ENCODE measurements around the gene CHST7. TPM values are rescaled to one million over a fixed set of nuclear protein-coding genes. Genes with fewer than 3 reads are reported as not detected.
"Not testable (repeated sequence)": the region's sequence is repeated elsewhere in the genome, so short reads cannot be mapped to it uniquely, and the experiment has no call there.

The CHST7 gene, protein sequence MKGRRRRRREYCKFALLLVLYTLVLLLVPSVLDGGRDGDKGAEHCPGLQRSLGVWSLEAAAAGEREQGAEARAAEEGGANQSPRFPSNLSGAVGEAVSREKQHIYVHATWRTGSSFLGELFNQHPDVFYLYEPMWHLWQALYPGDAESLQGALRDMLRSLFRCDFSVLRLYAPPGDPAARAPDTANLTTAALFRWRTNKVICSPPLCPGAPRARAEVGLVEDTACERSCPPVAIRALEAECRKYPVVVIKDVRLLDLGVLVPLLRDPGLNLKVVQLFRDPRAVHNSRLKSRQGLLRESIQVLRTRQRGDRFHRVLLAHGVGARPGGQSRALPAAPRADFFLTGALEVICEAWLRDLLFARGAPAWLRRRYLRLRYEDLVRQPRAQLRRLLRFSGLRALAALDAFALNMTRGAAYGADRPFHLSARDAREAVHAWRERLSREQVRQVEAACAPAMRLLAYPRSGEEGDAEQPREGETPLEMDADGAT
- 1 to 10 TPM; 2.0 to 2.9 TPM for total RNA-seq

DNA sequence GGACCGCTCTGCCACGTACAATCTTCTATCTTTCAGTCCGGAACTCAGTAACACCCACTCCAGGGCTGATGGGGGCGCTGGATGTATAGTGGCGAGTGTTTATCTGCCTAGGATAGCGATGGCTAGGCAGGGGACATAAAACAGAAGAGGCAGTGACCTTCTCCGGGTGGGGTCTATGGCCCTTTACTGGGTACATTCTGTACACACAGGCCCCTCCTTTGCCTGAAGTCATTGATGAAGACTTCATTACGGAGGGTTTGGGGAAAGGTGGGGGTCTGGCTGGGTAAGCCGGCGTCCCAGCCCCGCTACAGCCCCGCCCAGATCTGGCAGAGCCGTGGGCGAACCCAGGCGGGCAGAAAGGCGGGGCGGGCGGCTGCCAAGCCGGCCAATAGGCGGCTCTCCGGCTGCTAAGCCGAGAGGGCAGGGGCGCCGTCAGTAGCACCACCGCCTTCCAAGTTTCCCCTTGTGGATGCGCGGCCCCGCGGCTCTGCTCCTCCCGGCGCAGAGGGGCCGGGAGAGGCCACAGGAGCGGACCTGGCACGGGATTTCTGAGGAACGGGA lies at the start of gene CHST7:
Gene CHST7 (plus strand): TSS at position 435 of the 561 bp plus-strand sequence. CDS start 167 bp downstream, outside the sequence.
- Mint-ChIP-seq H3K9me3 (no peaks in the 10 kb centered on the region), H3K27ac (peak within 1 kb of the TSS; percentile 8 to 62), H3K27me3 (peaks cover 0 to 6% of the 10 kb centered on the region in 2 donors), H3K4me3 (peak within 1 kb of the TSS; percentile 63), H3K4me1 (ENCODE audit: low read depth in 2 of 2) (peaks cover 19 to 23% of the 10 kb centered on the region in 2 donors), H3K36me3 (no peaks in the 10 kb centered on the region)
- ATAC-seq = peak; percentile 79 to 85
- DNase-seq (ENCODE audit: low spot score) = peak; percentile 72

- not testable (repeated sequence) for H3K36me3 Mint-ChIP-seq; DNase-seq (ENCODE audit: low spot score); H3K27ac Mint-ChIP-seq; H3K4me3 Mint-ChIP-seq; H3K27me3 Mint-ChIP-seq; H3K9me3 Mint-ChIP-seq; H3K4me1 Mint-ChIP-seq (ENCODE audit: low read depth in 2 of 2)
- ATAC-seq = peak in 1 of 2 donors; percentile 24
These were observed 44.9 kb upstream of the CHST7 start for GRCh38 chrX:46528640-46529039.

DNA sequence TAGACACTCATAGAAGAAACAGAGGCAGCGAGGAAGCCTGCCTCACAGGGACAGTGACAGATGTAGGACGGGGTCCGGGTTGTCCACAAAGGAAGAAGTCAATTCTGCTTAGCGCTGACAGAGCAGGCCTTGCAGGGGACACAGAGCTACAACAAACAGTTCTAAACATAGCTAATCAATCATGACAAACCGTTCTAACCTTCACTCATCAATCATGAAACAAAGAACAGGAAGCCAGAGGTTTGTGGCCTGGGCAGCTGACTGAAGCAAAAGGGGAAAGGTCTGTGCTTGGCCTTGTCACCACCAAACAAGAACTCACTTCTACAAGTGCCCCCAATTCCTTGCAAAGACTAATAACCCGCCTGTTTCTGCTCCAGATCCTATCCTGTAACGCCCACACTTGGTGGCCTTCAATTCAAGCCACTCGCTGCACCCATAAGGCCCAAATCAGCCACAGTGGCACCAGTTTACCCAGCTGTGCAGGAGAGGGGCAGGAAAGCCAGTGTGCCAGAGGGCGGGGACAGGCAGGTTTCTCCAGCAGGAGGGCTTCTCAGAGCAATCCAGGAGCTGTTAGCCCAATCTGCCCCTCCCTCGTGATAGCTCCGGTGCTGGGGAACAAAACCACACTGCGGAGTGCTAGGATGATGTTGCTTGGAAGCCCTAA lies 43.7 kb upstream of the CHST7 start:
- not testable (repeated sequence) for H3K4me1 Mint-ChIP-seq (ENCODE audit: low read depth in 2 of 2); H3K27ac Mint-ChIP-seq; DNase-seq (ENCODE audit: low spot score); H3K27me3 Mint-ChIP-seq; H3K36me3 Mint-ChIP-seq; H3K9me3 Mint-ChIP-seq; ATAC-seq; H3K4me3 Mint-ChIP-seq

- not testable (repeated sequence) for H3K4me3 Mint-ChIP-seq; H3K36me3 Mint-ChIP-seq; DNase-seq (ENCODE audit: low spot score); ATAC-seq; H3K4me1 Mint-ChIP-seq (ENCODE audit: low read depth in 2 of 2); H3K27me3 Mint-ChIP-seq; H3K27ac Mint-ChIP-seq; H3K9me3 Mint-ChIP-seq
These were observed 43.1 kb upstream of the CHST7 start for GRCh38 chrX:46530404-46530908.

DNA sequence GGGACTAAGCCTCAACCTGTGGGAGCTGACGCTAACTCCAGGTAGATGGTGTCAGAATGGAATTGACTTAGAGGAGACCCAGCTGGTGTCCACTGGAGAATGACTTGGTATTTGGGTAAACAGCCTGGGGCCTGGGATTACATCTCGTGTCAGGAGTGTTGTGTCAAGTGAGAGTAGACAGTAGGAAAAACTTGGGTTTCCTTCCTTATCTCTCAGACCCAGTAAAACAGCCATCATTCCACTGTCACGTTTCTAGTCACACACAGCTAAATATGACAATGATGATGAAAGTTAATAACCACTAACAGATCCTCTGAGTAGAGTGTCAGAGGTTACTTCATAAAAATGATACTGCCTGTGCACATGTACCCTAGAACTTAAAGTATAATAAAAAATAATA lies 42.1 kb upstream of the CHST7 start:
- no peaks in the 10 kb centered on the region for H3K27me3 Mint-ChIP-seq
- H3K4me1 Mint-ChIP-seq (ENCODE audit: low read depth in 2 of 2) = no peaks in the 10 kb centered on the region
- no peak overlapping the region for H3K4me3 Mint-ChIP-seq
- H3K27ac Mint-ChIP-seq = no peak overlapping the region
- H3K9me3 Mint-ChIP-seq = no peaks in the 10 kb centered on the region
- no peak for DNase-seq (ENCODE audit: low spot score)
- no peak for ATAC-seq
- H3K36me3 Mint-ChIP-seq = no peaks in the 10 kb centered on the region

DNA sequence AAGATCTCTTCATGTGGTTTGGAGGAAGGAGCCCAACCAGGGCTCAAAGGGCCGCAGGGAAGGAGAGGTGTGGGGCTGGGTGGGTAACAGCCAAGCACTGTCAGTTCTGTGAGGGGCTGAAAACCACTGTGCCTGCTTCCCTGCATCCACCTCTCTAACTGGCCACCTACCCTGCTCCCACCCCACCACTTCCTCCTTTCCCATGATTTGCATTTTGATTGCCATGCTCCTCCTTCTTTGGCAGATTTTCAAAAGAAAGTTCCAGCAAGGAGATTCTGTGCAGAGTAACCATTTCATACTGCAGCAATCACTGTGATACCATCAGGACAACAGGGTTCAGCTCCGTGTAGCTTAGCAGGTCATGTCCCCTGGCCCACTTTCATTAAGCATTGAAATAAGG lies 30.1 kb upstream of the CHST7 start:
- Mint-ChIP-seq H3K27me3 (no peaks in the 10 kb centered on the region), H3K4me3 (no peak overlapping the region), H3K27ac (no peak overlapping the region), H3K36me3 (no peaks in the 10 kb centered on the region), H3K9me3 (no peaks in the 10 kb centered on the region), H3K4me1 (ENCODE audit: low read depth in 2 of 2) (peaks cover 8 to 14% of the 10 kb centered on the region in 2 donors)
- ATAC-seq = no peak
- DNase-seq (ENCODE audit: low spot score) = no peak

DNA sequence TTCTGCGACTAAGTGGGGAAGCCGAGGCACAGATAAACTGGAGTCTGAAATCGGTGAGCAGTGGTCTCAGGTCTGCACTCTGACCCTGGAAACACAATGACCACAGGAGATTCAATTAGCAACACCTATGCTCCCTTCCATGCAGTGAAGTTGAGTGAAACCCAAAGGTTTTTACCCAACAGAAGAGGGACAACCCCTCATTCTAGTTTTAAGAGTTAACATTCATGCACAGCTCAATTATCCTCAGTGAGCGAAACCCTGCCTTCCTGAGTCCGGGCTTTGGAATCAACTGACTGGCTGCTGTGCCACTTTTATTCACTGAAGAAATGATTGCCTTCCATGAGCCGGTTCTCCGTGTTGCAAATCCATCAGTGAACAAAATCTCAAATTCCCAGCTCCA lies 29.0 kb upstream of the CHST7 start:
- H3K36me3 Mint-ChIP-seq; DNase-seq (ENCODE audit: low spot score); ATAC-seq; H3K9me3 Mint-ChIP-seq; H3K27me3 Mint-ChIP-seq: not testable (repeated sequence)
- Mint-ChIP-seq H3K27ac (peak overlapping the region; percentile 96 to 97), H3K4me1 (ENCODE audit: low read depth in 2 of 2) (peaks cover 8 to 14% of the 10 kb centered on the region in 2 donors), H3K4me3 (peak overlapping the region; percentile 88)

- no peaks in the 10 kb centered on the region for H3K9me3 Mint-ChIP-seq
- no peaks in the 10 kb centered on the region for H3K36me3 Mint-ChIP-seq
- peaks cover 8 to 14% of the 10 kb centered on the region in 2 donors for H3K4me1 Mint-ChIP-seq (ENCODE audit: low read depth in 2 of 2)
- DNase-seq (ENCODE audit: low spot score) (peak; percentile 93), ATAC-seq (peak; percentile 94 to 95)
- H3K4me3 Mint-ChIP-seq = peak within 1 kb of the TSS; percentile 88
- peak within 1 kb of the TSS; percentile 96 to 97 for H3K27ac Mint-ChIP-seq
- H3K27me3 Mint-ChIP-seq = peaks cover 0 to 2% of the 10 kb centered on the region in 2 donors
These were observed 28.2 kb upstream of the CHST7 start, which contains the start of gene ZNF674 for GRCh38 chrX:46545111-46546005. ZNF674 (minus strand) TSS chrX:46545421; CDS start chrX:46542087, 3,334 bp downstream.

GRCh38 chrX:46547857-46548256 lies 25.7 kb upstream of the CHST7 start:
- Mint-ChIP-seq H3K4me1 (ENCODE audit: low read depth in 2 of 2) (peaks cover 8 to 14% of the 10 kb centered on the region in 2 donors), H3K4me3 (no peak overlapping the region), H3K36me3 (no peaks in the 10 kb centered on the region), H3K27me3 (peaks cover 0 to 2% of the 10 kb centered on the region in 2 donors), H3K9me3 (no peaks in the 10 kb centered on the region), H3K27ac (no peak overlapping the region)
- ATAC-seq (no peak), DNase-seq (ENCODE audit: low spot score) (no peak)

- ATAC-seq = no peak
- Mint-ChIP-seq H3K27me3 (peaks cover 0 to 2% of the 10 kb centered on the region in 2 donors), H3K27ac (no peak overlapping the region)
These were observed 23.7 kb upstream of the CHST7 start for GRCh38 chrX:46549914-46550313.

DNA sequence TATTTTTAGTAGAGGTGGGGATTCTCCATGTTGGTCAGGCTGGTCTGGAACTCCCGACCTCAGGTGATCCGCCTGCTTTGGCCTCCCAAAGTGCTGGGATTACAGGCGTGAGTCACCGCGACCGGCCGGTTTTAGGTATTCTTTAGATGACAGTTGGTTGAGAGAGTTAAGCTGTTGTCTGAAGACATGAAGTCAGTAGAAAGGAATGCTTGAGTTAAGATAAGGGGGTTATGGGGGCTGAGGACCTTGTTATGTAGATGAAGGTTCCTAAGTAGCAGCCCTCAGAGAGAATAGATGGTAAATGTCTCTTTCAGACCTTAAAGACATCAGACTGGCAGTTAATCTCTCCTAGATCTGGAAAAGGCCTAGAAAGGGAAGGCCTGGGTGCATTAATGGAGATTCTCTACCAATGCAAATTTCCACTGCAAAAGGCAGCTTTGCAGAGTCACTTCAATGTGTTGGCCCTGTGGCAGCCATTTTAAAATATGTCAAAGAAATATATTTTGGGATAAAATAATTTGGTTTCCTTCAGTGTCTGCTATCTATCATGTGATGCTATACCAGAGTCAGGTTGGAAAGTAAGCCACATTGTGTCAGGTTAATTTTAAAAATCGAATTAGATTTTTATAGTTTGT lies 22.0 kb upstream of the CHST7 start:
- peaks cover 0 to 1% of the 10 kb centered on the region in 2 donors for H3K4me1 Mint-ChIP-seq (ENCODE audit: low read depth in 2 of 2)
- ATAC-seq = no peak
- H3K4me3 Mint-ChIP-seq = no peak overlapping the region
- no peak overlapping the region for H3K27ac Mint-ChIP-seq
- H3K9me3 Mint-ChIP-seq = no peaks in the 10 kb centered on the region
- H3K27me3 Mint-ChIP-seq = peaks cover 0 to 2% of the 10 kb centered on the region in 2 donors
- H3K36me3 Mint-ChIP-seq = no peaks in the 10 kb centered on the region
- no peak for DNase-seq (ENCODE audit: low spot score)

More at GRCh38 chrX:46549914-46550313, 23.7 kb upstream of the CHST7 start:
- no peak for DNase-seq (ENCODE audit: low spot score)
- no peaks in the 10 kb centered on the region for H3K36me3 Mint-ChIP-seq
- H3K4me1 Mint-ChIP-seq (ENCODE audit: low read depth in 2 of 2) = peaks cover 3 to 7% of the 10 kb centered on the region in 2 donors
- no peak overlapping the region for H3K4me3 Mint-ChIP-seq
- no peaks in the 10 kb centered on the region for H3K9me3 Mint-ChIP-seq

GRCh38 chrX:46553935-46554334 lies 19.6 kb upstream of the CHST7 start:
- Mint-ChIP-seq H3K4me3 (no peak overlapping the region), H3K9me3 (no peaks in the 10 kb centered on the region), H3K36me3 (no peaks in the 10 kb centered on the region), H3K4me1 (ENCODE audit: low read depth in 2 of 2) (no peaks in the 10 kb centered on the region), H3K27ac (no peak overlapping the region), H3K27me3 (peaks cover 0 to 8% of the 10 kb centered on the region in 2 donors)
- ATAC-seq = no peak
- no peak for DNase-seq (ENCODE audit: low spot score)

Measured in natural killer cell treated with Interleukin-12 subunit alpha and Interleukin-12 subunit beta and Interleukin-15 and Interleukin-18, amount 100 ng/mL, for 72 hours (primary cell).